ENCODE results near the gene ZNF799. TPM values are rescaled to one million over a fixed set of nuclear protein-coding genes. Genes with fewer than 3 reads are reported as not detected.

The ZNF799 gene
- total and polyA plus RNA-seq, 2 of the 13 experiments (the other 11 are each of a cell fraction or from before 2014, with no cell fraction given) = 7.7 to 17.9 TPM

- TF ChIP-seq ATF3 (CRISPR knock-in tag; IDR thresholded peaks at IDR 0.05) (no peak), MTA1 (CRISPR knock-in tag; IDR thresholded peaks at IDR 0.05; ENCODE audit: borderline replicate concordance) (no peak; the same call in 1 of the 2 replicates), ELF1 (CRISPR knock-in tag; IDR thresholded peaks at IDR 0.05) (peak; percentile 58), ZNF276 (CRISPR knock-in tag; IDR thresholded peaks at IDR 0.05; ENCODE audit: low read depth) (no peak), ZNF878 (CRISPR knock-in tag; IDR thresholded peaks at IDR 0.05) (no peak), SSRP1 (CRISPR knock-in tag; IDR thresholded peaks at IDR 0.05) (no peak), BRD4 (CRISPR knock-in tag; IDR thresholded peaks at IDR 0.05) (no peak), NPAS2 (CRISPR knock-in tag; IDR thresholded peaks at IDR 0.05; ENCODE audit: borderline replicate concordance) (no peak), MYNN (CRISPR knock-in tag; IDR thresholded peaks at IDR 0.05; ENCODE audit: low read depth) (no peak), ATAD3A (CRISPR knock-in tag; IDR thresholded peaks at IDR 0.05) (no peak), KDM5B (CRISPR knock-in tag; IDR thresholded peaks at IDR 0.05; ENCODE audit: borderline replicate concordance) (peak; percentile 65; the same call in 1 of the 2 replicates), ZBTB8A (CRISPR knock-in tag; IDR thresholded peaks at IDR 0.05; ENCODE audit: borderline replicate concordance, low read depth) (no peak), REST (IDR thresholded peaks at IDR 0.05; ENCODE audit: borderline replicate concordance in 1 of 2, low read depth in 1 of 2, low read length in 2 of 2) (no peak), ZNF20 (CRISPR knock-in tag; IDR thresholded peaks at IDR 0.05) (no peak), ZNF83 (CRISPR knock-in tag; IDR thresholded peaks at IDR 0.05; ENCODE audit: borderline replicate concordance) (no peak), ZNF777 (CRISPR knock-in tag; IDR thresholded peaks at IDR 0.05) (no peak), FOXM1 (CRISPR knock-in tag; IDR thresholded peaks at IDR 0.05) (no peak), BCL3 (CRISPR knock-in tag; IDR thresholded peaks at IDR 0.05) (peak; percentile 52; the same call in 1 of the 2 replicates), RFX1 (IDR thresholded peaks at IDR 0.05) (no peak; the same call in 1 of the 2 replicates)
Observed at GRCh38 chr19:12400633-12401502, at the start of gene ZNF799 (continued).
